ENCODE measurements around the gene CHMP4B. TPM values are rescaled to one million over a fixed set of nuclear protein-coding genes. Genes with fewer than 3 reads are reported as not detected.

The CHMP4B gene
- total RNA-seq, 1 experiment from 2014 or later: 68.9 TPM

DNA sequence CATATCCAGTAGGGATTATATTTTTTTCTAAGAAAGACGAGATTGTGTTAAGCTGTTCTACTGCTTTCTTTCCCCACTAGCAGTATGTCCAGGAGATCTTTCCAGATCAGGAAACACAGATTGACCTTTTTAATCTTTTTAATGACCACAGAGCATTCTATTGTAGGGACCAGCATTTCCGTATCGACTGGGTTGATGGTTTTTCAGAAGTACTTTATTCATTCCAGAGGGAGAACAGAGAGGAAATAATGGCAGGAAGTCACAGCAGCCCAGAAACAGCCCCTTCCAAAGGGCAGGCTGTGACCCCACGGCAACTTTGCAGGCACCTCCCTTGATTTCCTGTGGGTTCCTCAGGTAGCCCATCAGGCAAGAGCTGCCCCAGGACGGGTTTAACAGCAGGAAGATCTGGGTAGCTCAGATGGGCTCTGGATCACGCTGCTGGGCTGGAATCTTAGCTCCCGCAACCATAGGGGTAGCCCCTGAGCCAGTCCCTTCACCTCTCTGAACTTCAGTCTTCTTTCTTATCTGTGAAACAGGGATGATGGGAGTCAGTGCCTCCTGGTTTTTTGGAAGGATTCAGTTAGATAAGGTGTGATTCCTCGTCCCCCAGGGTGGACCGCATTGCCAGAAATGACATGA lies 23.8 kb upstream of the CHMP4B start:
- Histone ChIP-seq H3K27ac (ENCODE audit: low read depth, low read length, poor library complexity, severe bottlenecking) (no peak overlapping the region), H3K4me1 (ENCODE audit: insufficient read depth, low read length, poor library complexity, severe bottlenecking) (no peaks in the 10 kb centered on the region), H3K4me3 (ENCODE audit: low read depth, low read length, poor library complexity, severe bottlenecking) (no peak overlapping the region), H3K36me3 (ENCODE audit: insufficient read depth, low read length, poor library complexity, severe bottlenecking) (no peaks in the 10 kb centered on the region), H3K9me3 (ENCODE audit: low read depth, low read length, poor library complexity, severe bottlenecking) (no peaks in the 10 kb centered on the region), H3K27me3 (replicated peaks; ENCODE audit: insufficient read depth, low read depth, low read length, poor library complexity) (no peaks in the 10 kb centered on the region)
- no TSS peak for BruUV-seq (replicated peaks)
- intact Hi-C loops (cut with micrococcal nuclease; ENCODE audit: unreplicated experiment): no loop called here
- ChIA-PET POLR2A (ENCODE audit: low non-redundant PET) (no interaction called here), CTCF (no interaction called here)
- TF ChIP-seq, protein P1, sequence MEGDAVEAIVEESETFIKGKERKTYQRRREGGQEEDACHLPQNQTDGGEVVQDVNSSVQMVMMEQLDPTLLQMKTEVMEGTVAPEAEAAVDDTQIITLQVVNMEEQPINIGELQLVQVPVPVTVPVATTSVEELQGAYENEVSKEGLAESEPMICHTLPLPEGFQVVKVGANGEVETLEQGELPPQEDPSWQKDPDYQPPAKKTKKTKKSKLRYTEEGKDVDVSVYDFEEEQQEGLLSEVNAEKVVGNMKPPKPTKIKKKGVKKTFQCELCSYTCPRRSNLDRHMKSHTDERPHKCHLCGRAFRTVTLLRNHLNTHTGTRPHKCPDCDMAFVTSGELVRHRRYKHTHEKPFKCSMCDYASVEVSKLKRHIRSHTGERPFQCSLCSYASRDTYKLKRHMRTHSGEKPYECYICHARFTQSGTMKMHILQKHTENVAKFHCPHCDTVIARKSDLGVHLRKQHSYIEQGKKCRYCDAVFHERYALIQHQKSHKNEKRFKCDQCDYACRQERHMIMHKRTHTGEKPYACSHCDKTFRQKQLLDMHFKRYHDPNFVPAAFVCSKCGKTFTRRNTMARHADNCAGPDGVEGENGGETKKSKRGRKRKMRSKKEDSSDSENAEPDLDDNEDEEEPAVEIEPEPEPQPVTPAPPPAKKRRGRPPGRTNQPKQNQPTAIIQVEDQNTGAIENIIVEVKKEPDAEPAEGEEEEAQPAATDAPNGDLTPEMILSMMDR (conservative IDR thresholded peaks at IDR 0.05; ENCODE audit: low read depth, low read length): no peak
- TF ChIP-seq EZH2 (IDR thresholded peaks at IDR 0.05; ENCODE audit: borderline replicate concordance, low read depth, low read length, poor library complexity, severe bottlenecking): no peak
- DNase-seq (ENCODE audit: low spot score): no peak

DNA sequence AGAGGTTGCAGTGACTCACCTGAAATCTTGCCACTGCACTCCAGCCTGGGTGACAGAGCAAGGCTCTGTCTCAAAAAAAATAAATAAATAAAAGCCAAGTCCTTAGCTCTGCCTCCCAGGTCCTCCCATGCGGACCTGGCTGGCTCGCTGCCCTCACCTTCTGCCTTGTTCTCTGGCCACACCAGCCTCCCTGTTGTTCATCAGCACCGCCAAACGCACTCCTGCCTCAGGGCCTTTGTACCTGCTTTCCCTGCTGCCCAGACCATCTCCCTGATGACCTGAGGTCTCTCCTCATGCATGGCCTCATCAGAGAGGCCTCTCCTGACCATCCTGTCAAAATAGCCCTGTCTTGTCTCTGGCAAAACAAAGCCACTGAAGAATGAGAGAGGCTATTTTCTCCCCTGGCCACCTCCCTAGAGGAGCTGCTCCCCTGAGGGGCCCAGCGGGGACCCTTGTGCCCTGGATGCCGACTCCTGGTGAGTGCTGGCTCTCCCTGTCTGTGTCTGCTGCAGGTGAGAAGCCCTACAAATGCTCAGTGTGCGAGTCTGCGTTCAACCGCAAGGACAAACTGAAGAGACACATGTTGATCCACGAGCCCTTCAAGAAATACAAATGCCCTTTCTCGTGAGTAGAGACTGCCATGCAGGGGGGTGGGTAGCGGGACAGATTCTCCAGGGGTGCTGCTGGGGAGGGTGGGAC lies 22.6 kb upstream of the CHMP4B start:
- no peak for DNase-seq (ENCODE audit: low spot score)
- TF ChIP-seq EZH2 (IDR thresholded peaks at IDR 0.05; ENCODE audit: borderline replicate concordance, low read depth, low read length, poor library complexity, severe bottlenecking): no peak
- TF ChIP-seq, protein P1 (conservative IDR thresholded peaks at IDR 0.05; ENCODE audit: low read depth, low read length): no peak
- no peaks in the 10 kb centered on the region for H3K36me3 ChIP-seq (ENCODE audit: insufficient read depth, low read length, poor library complexity, severe bottlenecking)
- no peaks in the 10 kb centered on the region for H3K4me1 ChIP-seq (ENCODE audit: insufficient read depth, low read length, poor library complexity, severe bottlenecking)
- CTCF ChIA-PET: no interaction called here
- H3K4me3 ChIP-seq (ENCODE audit: low read depth, low read length, poor library complexity, severe bottlenecking): no peak overlapping the region
- no peak overlapping the region for H3K27ac ChIP-seq (ENCODE audit: low read depth, low read length, poor library complexity, severe bottlenecking)
- H3K9me3 ChIP-seq (ENCODE audit: low read depth, low read length, poor library complexity, severe bottlenecking): no peaks in the 10 kb centered on the region
- POLR2A ChIA-PET (ENCODE audit: low non-redundant PET): no interaction called here
- intact Hi-C loops (cut with micrococcal nuclease; ENCODE audit: unreplicated experiment): no loop called here
- no peaks in the 10 kb centered on the region for H3K27me3 ChIP-seq (replicated peaks; ENCODE audit: insufficient read depth, low read depth, low read length, poor library complexity)
- no TSS peak for BruUV-seq (replicated peaks)

DNA sequence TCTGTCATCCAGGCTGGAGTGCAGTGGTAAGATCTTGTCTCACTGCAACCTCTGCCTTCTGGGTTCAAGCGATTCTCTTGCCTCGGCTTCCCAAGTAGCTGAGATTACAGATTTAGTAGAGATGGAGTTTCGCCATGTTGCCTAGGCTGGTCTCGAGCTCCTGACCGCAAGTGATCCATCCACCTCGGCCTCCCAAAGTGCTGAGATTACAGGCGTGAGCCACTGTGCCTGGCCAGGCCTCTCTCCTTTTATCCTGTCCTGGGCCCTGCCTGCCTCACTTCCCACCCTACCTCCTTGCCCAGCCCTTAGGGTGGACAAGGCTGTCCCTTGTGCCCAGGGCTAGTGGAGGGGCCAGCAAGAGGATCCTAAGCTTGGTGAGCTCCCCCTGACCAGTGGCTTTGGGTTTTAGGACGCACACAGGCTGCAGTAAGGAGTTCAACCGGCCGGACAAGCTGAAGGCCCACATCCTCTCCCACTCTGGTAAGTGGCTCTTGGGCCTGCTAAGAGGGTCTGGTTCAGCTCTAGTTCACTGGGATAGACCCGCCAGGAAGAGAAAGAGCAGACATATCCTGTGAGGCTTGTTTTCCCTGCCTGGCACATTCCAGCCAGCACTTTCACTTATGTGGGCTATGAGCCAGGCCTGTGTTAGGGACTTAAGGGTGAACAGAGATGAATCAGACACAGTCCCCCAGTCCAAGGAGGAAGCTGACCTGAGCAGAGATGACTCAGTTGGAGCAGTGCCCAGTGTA lies 21.9 kb upstream of the CHMP4B start:
- ChIA-PET CTCF (no interaction called here), POLR2A (ENCODE audit: low non-redundant PET) (no interaction called here)
- no peak overlapping the region for H3K4me3 ChIP-seq (ENCODE audit: low read depth, low read length, poor library complexity, severe bottlenecking)
- no peak overlapping the region for H3K27ac ChIP-seq (ENCODE audit: low read depth, low read length, poor library complexity, severe bottlenecking)
- no TSS peak for BruUV-seq (replicated peaks)
- TF ChIP-seq, protein P1 (conservative IDR thresholded peaks at IDR 0.05; ENCODE audit: low read depth, low read length): no peak
- TF ChIP-seq EZH2 (IDR thresholded peaks at IDR 0.05; ENCODE audit: borderline replicate concordance, low read depth, low read length, poor library complexity, severe bottlenecking): no peak
- H3K9me3 ChIP-seq (ENCODE audit: low read depth, low read length, poor library complexity, severe bottlenecking): no peaks in the 10 kb centered on the region
- no peaks in the 10 kb centered on the region for H3K27me3 ChIP-seq (replicated peaks; ENCODE audit: insufficient read depth, low read depth, low read length, poor library complexity)
- no peak for DNase-seq (ENCODE audit: low spot score)
- H3K36me3 ChIP-seq (ENCODE audit: insufficient read depth, low read length, poor library complexity, severe bottlenecking): no peaks in the 10 kb centered on the region
- H3K4me1 ChIP-seq (ENCODE audit: insufficient read depth, low read length, poor library complexity, severe bottlenecking): no peaks in the 10 kb centered on the region
- intact Hi-C loops (cut with micrococcal nuclease; ENCODE audit: unreplicated experiment): no loop called here
